NCI-H1436 (cell line): Measurements from ENCODE around the gene GNB1L.
"Not testable (repeated sequence)": the region's sequence is repeated elsewhere in the genome, so short reads cannot be mapped to it uniquely, and the experiment has no call there.

Experiments used
- DNase-seq: peaks from one replicate; lab custom pipeline; 2025; lab: John Stamatoyannopoulos, UW

GNB1L gene

DNA sequence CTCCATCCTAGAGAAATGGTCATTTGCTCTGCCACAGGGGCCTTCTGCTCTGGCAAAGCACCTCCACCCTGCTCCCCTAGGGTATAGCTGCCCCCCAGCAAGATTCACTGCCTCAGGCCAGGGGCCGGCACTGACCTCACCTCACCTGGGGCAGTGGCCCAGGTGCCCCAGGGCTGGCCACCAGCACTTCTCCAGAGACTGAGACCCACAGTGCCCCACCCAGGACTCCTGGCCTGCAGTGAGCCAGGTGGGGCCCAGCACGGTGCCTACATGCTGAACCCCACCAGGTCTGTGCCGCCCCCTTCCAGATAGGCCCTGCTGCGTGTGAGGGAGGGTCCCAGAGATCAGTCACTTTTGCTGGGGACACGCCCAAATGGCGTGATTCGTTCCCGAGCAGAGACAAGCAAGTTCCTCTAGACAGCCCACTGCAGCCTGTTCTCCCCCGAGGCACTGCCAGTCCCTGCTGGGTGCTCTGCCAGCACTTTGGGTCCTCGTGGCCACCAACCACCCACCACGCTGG lies 10.8 kb downstream of the GNB1L start:
- no peak for DNase-seq

DNA sequence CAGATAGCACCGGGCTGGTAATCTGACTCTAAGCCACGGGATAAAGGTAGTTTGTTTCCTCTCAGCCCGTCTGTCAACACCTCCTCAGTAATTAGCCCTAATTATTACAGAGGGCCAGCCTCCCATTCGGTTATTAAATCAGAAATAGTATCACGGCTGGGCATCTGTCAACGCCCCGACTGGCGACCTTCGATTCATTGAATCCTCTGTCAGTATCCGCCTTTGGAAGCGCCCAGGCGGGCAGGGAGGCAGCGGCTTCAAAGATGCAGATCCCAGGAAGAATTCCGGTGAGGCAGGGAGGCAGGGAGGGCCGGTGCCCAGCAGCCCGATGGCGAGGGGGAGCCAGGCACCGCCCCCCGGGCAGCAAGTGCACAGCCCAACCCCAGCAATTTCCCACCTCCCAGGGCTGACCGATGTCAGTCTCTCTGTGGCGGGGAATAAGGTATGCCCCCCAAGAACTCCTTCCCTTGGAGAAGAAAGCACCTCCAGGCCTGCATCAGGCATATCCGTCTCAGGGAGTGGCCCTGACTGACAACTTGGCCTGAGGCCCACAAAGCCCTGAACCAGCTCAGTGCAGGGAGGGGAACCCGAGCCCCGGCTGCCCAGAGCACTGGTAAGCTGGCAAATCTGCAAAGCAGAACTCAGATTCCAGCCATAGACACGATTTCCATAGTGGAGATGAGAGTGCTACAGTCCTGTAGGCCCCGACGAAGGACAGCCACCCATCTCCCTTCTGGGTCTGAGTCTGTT lies 11.4 kb downstream of the GNB1L start:
- DNase-seq, result peak; percentile 21

DNA sequence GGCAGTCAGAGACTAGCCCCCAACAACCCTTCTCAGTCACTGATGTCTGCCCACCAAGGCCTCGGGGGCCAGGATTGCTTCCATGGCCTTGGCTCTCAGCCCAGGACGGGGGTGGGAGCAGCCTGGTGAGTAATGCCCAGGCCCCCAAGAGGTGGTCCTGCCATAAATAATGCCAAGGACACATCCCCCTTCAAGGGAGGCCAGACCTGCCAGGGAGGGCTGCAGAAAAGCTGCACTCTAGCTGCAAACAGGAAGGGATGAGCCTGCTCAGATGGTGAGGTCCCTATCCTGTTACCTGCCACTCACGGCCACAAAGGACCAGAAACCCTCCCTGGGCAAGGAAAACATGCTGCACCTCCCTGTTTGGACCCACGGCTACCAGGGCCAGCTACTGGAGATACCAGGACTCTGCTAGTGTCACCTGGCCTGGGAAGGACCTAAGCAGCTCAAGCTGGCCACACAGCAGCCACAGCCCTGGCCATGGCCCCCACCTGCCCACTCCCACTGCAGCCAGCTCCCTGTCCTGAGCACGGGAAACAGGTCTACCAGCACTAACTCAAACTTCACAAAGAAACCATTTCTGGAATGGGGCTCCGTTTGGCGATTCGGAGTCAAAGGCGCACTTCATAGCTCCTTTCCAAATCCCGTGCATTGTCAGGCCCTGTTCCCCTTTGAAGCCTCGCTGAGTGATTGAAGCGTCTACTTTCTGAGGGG lies 12.1 kb downstream of the GNB1L start:
- DNase-seq, result no peak

DNA sequence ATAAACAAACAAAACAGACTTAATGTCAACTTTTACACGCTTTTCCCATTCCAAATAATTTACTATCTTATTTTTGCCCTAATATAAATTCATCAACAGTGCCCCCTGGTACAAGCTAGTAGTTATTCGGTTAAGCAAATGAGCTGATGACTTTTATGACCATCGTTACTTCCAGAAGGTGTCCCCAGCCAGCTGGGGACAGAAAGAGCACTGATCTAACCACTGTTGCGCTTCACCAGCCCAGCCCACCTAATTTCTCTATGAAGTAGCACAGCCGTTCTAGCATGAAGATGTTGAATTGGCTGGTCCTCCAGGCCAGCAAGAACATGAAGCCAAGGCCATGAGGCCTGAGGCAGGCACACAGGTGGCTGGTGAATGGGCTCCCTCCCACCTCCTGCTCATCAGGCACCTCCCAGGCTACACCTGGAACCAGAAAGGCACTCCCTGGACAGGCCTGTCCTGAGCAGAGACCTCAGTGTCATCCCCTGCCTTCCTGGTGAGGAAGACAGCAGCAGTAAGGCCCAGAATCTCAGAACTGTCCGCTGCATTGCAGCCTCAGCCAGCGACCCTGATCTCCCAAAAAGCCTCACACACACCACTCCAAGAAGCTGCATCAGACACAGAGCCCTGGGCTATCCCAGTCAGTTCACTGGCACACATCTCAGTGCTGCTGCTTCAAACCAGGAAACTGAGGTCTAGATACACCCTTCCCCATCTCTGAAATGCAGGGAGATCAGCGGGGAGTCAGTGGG lies 12.9 kb downstream of the GNB1L start:
- no peak for DNase-seq

GRCh38 chr22:19840955-19841640 lies 13.6 kb downstream of the GNB1L start:
- DNase-seq, result no peak

DNA sequence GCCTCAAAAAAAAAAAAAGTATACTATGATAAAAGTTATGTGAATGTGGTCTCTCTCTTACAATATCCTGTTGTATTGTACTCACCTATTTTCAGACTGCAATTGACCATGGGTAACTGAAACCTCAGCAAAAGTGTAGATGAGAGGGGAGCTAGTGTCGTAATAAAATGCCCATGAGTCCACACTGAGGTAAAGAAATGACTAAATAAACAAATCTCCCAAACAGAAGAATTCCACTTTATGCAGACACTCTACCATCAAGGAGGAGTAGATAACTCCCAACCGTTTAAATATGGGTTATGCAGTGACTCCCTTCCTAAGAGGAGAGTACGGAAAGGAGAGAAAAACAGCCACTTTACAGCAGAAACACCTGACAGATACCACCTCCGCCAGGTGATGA lies 14.6 kb downstream of the GNB1L start:
- DNase-seq, result no peak

- DNase-seq, result no peak
These were observed 16.8 kb downstream of the GNB1L start for GRCh38 chr22:19837915-19838314.

DNA sequence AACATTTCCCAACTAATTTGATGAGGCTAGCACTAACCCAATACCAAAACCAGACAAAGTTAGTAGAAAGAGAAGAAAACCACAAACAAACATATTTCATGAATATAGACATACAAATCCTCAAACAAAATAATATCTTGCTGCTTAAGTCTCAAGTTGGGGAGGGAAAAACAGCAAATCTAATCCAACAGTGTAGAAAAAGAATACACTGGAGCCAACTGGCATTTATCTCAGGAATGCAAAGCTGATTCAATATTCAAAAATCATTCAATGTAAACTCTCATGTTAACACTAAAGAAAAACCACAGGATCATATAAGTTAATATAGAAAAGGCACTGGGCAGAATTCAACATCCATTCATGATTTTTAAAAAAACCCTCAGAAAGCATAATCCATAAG lies 18.2 kb downstream of the GNB1L start:
- no peak for DNase-seq

GRCh38 chr22:19834599-19834998 lies 20.1 kb downstream of the GNB1L start:
- DNase-seq, result no peak

GRCh38 chr22:19833327-19833726 lies 21.3 kb downstream of the GNB1L start:
- DNase-seq, result not testable (repeated sequence)

- no peak for DNase-seq
These were observed 22.1 kb downstream of the GNB1L start for GRCh38 chr22:19832476-19833108.

DNA sequence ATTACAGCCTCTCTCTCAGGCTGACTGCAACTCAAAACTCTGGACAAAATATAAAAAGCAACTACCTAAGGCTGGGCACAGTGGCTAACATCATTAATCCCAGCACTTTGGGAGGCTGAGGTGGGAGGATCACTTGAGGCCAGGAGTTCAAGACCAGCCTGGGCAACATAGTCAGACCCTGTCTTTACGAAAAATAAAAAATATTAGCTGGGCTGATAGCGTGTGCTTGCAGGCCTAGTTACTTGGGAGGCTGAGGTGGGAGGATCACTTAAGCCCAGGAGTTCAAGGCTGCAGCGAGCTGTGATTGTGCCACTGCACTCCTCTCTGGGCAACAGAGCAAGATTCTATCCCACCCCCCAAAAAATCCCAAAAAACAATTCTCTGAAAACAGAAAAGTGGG lies 22.7 kb downstream of the GNB1L start:
- not testable (repeated sequence) for DNase-seq

DNA sequence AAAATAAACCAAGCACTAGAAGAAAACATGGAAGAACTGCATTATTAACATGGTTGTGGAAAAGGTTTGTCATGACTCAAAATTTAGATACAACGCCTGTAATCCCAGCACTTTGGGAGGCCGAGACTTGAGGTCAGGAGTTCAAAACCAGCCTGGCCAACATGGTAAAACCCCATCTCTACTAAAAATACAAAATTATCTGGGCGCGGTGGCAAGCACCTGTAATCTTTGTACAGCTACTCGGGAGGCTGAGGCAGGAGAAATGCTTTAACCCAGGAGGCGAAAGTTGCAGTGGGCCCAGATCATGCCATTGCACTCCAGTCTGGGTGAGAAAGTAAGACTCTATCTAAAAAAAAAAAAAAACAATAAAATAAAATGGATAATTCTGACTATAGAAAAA lies 23.7 kb downstream of the GNB1L start:
- no peak for DNase-seq

- DNase-seq, result no peak
These were observed 26.7 kb downstream of the GNB1L start for GRCh38 chr22:19828035-19828401.

DNA sequence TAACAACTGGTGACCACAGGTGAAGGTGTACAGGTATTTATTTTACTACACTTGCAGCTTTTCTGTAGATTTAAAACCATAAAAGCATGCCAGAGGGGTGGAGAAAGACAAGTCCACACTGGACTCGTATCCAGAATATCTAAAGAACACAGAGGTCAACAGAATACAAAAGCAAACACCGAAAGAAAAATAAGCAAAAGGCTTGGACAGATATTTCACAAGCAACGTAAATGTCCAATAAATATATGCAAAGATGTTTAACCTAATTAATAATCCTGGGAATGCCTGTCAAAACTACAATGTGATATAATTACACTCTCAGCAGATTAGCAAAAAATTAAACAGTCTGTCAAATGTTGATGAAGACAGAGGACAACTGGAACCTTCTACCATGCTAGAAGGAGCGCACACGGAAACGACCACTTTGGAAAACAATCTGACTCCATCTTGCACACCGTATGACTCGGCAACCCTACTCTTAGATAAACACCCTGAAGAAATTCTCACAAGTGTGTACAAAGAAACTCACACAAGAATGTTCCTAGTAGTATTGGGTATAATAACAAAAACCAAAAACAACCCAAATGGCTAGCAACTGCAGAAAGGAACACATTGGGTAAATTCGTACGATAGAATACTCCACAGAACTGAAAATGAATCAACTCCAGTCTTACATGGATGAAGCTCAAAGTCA lies 27.2 kb downstream of the GNB1L start:
- no peak for DNase-seq

GRCh38 chr22:19826619-19826950 lies 28.1 kb downstream of the GNB1L start:
- DNase-seq, result no peak

GRCh38 chr22:19825904-19826618 lies 28.6 kb downstream of the GNB1L start:
- no peak for DNase-seq

DNA sequence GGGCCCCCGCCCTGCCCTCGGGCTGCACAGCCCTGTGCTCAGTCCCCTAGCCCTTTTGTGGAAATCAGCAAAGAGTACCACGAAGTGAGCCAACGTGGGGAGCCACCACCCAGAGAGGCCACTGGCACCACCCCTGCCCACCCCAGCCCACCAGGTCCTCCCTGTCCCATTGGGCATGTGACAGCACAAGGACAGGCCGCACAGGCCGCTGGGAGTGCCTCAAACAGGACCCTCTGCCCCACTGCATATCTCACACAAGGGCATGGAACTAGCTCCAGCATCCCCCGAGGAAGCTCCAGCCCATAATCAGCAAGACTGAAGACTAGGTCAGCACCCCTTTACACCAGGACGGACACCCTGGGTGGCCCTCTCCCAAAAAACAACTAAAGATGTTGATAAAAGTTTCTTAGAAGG lies 29.7 kb downstream of the GNB1L start:
- no peak for DNase-seq

DNA sequence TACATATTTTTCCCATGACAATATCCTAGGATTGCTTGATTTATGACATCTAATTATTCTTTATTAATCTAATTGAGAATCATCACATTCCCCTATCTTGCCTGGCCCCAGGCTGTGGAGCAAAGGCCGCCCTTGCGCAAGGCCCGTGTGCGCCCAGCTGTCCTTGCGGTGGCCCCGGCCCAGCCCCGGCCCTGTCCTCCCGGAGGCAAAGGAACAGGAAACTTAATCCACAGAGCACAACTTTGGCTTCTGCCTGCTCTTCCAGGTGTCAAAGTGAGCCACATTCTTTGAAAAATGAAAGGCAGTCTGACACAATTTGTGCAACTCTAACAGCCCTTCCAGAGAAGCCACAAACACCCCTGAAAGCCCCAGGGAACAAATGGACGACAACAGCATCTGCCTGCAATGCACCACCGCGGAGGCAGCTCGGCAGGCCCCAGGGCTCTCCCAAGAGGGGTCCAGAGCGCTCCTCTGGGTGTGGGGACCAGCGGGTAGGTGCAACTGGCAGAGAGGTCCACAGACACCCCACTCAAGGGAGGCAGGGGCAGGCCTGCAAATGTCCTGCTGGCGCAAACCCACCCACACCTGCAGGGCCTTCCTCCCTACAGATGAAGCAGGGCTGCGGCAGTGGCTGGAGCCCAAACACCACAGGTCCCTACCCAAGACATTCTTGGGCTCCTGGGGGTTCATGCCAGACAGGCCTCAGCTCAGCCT lies 30.3 kb downstream of the GNB1L start:
- no peak for DNase-seq

DNA sequence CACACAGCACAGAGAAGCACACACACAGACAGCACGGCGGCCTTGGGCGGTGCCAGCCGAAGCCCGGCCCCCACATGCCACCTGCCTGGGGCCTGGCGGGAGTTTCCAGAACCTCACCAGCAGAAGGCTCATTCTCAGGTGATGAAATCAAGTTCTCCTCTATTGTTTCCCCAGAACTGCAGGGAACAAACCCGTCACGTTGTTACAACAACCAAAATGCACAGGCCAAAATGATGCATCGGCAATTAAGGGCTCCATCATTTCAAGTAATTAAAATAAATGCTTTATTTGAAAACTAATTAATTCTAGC lies 30.8 kb downstream of the GNB1L start:
- DNase-seq, result peak; percentile 12
